Stimulated activated CD8-positive, alpha-beta memory T cell treated with anti-CD3 and anti-CD28 coated beads, Interleukin-15, amount 100 ng/mL, for 4 hours (primary cell): ENCODE results near the gene ZNRF2.

Experiments used
- DNase-seq, 2 donors: peaks; one replicate each; pipeline ENCODE4 v3.0.0-alpha.2; 2020; ENCODE audit warnings: low read depth in 2 of 2

ZNRF2 gene

GRCh38 chr7:30284298-30285066 lies at the start of gene ZNRF2:
Gene ZNRF2 (plus strand): TSS chr7:30284597. CDS start chr7:30285358, 761 bp downstream.
- DNase-seq = peak; percentile 98 to 99

- DNase-seq = no peak
These were observed 47.1 kb upstream of the ZNRF2 start for GRCh38 chr7:30237271-30237695.

GRCh38 chr7:30238721-30239441 lies 45.5 kb upstream of the ZNRF2 start:
- DNase-seq = no peak

GRCh38 chr7:30240106-30240800 lies 44.1 kb upstream of the ZNRF2 start:
- no peak for DNase-seq

GRCh38 chr7:30241767-30242166 lies 42.6 kb upstream of the ZNRF2 start:
- DNase-seq = no peak

GRCh38 chr7:30244340-30244739 lies 40.1 kb upstream of the ZNRF2 start:
- no peak for DNase-seq

GRCh38 chr7:30245913-30246312 lies 38.5 kb upstream of the ZNRF2 start:
- no peak for DNase-seq

- DNase-seq = no peak
These were observed 38.0 kb upstream of the ZNRF2 start for GRCh38 chr7:30246392-30246791.

GRCh38 chr7:30247541-30248401 lies 36.6 kb upstream of the ZNRF2 start:
- DNase-seq = no peak

- DNase-seq = no peak
These were observed 35.1 kb upstream of the ZNRF2 start for GRCh38 chr7:30249316-30249715.

- no peak for DNase-seq
These were observed 34.2 kb upstream of the ZNRF2 start for GRCh38 chr7:30249986-30250774.

- no peak for DNase-seq
These were observed 32.6 kb upstream of the ZNRF2 start for GRCh38 chr7:30251708-30252329.

- DNase-seq = no peak
These were observed 31.3 kb upstream of the ZNRF2 start for GRCh38 chr7:30252885-30253795.

- DNase-seq = no peak
These were observed 30.6 kb upstream of the ZNRF2 start for GRCh38 chr7:30253796-30254165.

GRCh38 chr7:30254248-30254647 lies 30.1 kb upstream of the ZNRF2 start:
- DNase-seq = no peak

GRCh38 chr7:30254717-30255063 lies 29.7 kb upstream of the ZNRF2 start:
- DNase-seq = no peak

GRCh38 chr7:30255064-30255769 lies 29.2 kb upstream of the ZNRF2 start:
- DNase-seq = no peak

- no peak for DNase-seq
These were observed 28.0 kb upstream of the ZNRF2 start for GRCh38 chr7:30256349-30256858.
